Measurements from ENCODE around the gene SARS1. TPM values are rescaled to one million over a fixed set of nuclear protein-coding genes. Genes with fewer than 3 reads are reported as not detected.
"Not testable (repeated sequence)": the region's sequence is repeated elsewhere in the genome, so short reads cannot be mapped to it uniquely, and the experiment has no call there.

Gene SARS1, protein sequence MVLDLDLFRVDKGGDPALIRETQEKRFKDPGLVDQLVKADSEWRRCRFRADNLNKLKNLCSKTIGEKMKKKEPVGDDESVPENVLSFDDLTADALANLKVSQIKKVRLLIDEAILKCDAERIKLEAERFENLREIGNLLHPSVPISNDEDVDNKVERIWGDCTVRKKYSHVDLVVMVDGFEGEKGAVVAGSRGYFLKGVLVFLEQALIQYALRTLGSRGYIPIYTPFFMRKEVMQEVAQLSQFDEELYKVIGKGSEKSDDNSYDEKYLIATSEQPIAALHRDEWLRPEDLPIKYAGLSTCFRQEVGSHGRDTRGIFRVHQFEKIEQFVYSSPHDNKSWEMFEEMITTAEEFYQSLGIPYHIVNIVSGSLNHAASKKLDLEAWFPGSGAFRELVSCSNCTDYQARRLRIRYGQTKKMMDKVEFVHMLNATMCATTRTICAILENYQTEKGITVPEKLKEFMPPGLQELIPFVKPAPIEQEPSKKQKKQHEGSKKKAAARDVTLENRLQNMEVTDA
- 109 TPM for total RNA-seq
- 72.2 TPM for polyA plus RNA-seq
- long read RNA-seq, donor 1, partial matches to known transcripts: 0 of 3 reads
- long read RNA-seq, donor 1, other reads (novel, unspliced or antisense): 0 of 3 reads
- long read RNA-seq, donor 2, transcript SARS-201 (11 exons, 1,852 nt): major isoform, 54 of 63 reads
- long read RNA-seq, donor 2, partial matches to known transcripts: 5 of 63 reads
- long read RNA-seq, donor 2, other reads (novel, unspliced or antisense): 0 of 63 reads
- long read RNA-seq, donor 3, transcript SARS-206 (2 exons, 804 nt): minor isoform, 5 of 63 reads
- long read RNA-seq, donor 3, transcript SARS-201 (11 exons, 1,852 nt): major isoform, 38 of 63 reads
- long read RNA-seq, donor 3, partial matches to known transcripts: 18 of 63 reads
- long read RNA-seq, donor 3, other reads (novel, unspliced or antisense): 0 of 63 reads
- long read RNA-seq, donor 4, transcript SARS-201 (11 exons, 1,852 nt): major isoform, 19 of 34 reads
- long read RNA-seq, donor 4, partial matches to known transcripts: 13 of 34 reads
- long read RNA-seq, donor 4, other reads (novel, unspliced or antisense): 0 of 34 reads
- long read RNA-seq, donor 5, transcript SARS-201 (11 exons, 1,852 nt): major isoform, 64 of 100 reads
- long read RNA-seq, donor 5, partial matches to known transcripts: 28 of 100 reads
- long read RNA-seq, donor 5, other reads (novel, unspliced or antisense): 0 of 100 reads
- long read RNA-seq, donor 6, transcript SARS-201 (11 exons, 1,852 nt): major isoform, 23 of 27 reads
- long read RNA-seq, donor 6, partial matches to known transcripts: 0 of 27 reads
- long read RNA-seq, donor 6, other reads (novel, unspliced or antisense): 0 of 27 reads
- long read RNA-seq, donor 7, transcript SARS-201 (11 exons, 1,852 nt): major isoform, 31 of 32 reads
- long read RNA-seq, donor 7, partial matches to known transcripts: 0 of 32 reads
- long read RNA-seq, donor 7, other reads (novel, unspliced or antisense): 0 of 32 reads
- long read RNA-seq, donor 8, transcript SARS-201 (11 exons, 1,852 nt): major isoform, 14 of 16 reads
- long read RNA-seq, donor 8, partial matches to known transcripts: 0 of 16 reads
- long read RNA-seq, donor 8, other reads (novel, unspliced or antisense): 0 of 16 reads
- long read RNA-seq, donor 9, transcript SARS-201 (11 exons, 1,852 nt): major isoform, 24 of 26 reads
- long read RNA-seq, donor 9, partial matches to known transcripts: 0 of 26 reads
- long read RNA-seq, donor 9, other reads (novel, unspliced or antisense): 0 of 26 reads
- long read RNA-seq, donor 10, transcript SARS-201 (11 exons, 1,852 nt): major isoform, 31 of 33 reads
- long read RNA-seq, donor 10, partial matches to known transcripts: 0 of 33 reads
- long read RNA-seq, donor 10, other reads (novel, unspliced or antisense): 0 of 33 reads

DNA sequence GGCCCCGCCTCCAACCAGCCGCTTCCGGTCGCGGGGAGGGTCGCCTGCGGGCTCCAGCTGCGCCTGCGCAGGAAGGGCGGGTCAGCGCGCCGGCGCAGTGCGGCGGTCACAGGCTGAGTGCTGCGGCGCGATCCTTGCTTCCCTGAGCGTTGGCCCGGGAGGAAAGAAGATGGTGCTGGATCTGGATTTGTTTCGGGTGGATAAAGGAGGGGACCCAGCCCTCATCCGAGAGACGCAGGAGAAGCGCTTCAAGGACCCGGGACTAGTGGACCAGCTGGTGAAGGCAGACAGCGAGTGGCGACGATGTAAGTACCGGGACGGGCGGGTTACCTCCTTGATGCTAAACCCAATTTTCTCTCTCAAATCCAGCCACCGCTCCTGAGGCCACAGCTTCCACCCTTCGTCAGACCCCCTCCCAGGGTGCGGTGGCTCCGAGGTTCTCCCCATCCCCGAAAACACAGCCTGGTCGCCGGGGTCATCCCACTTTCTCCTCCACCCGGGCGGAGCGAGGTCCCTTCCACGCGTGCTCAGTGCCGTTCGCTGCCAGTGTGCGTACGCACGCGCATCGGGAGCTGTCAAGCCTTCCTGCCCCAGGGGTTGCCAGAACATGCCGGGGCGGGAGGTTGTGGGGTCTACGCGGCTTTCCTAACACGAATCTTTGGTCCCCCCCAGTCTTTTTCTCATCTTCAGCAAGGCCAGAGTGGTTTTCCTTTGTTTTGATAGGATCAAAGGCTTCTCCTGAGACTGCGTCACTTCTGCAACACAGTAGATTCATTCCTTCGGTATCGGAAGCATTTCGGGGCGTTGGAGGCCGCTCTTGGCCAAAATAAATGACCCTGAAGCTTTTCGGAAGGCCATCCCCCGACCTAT, at the start of gene SARS1:
Gene SARS1, plus strand, starts transcription at position 95 of the 870 bp plus-strand sequence. Its CDS starts 75 bp downstream, at position 170.
- Histone ChIP-seq H3K27me3 (ENCODE audit: control insufficient read depth in 2 of 2, insufficient read depth in 1 of 2, low read length in 1 of 2) (no peaks in the 10 kb centered on the region), H3K4me1 (ENCODE audit: control insufficient read depth in 2 of 2, insufficient read depth in 2 of 2, low read length in 2 of 2) (peaks cover 11 to 14% of the 10 kb centered on the region in 2 donors), H3K36me3 (ENCODE audit: control insufficient read depth in 2 of 2, insufficient read depth in 2 of 2, low read length in 1 of 2) (peaks cover 0 to 6% of the 10 kb centered on the region in 2 donors), H3K27ac (ENCODE audit: low read depth in 1 of 2, low read length in 1 of 2) (peak within 1 kb of the TSS; percentile 61 to 63), H3K9me3 (ENCODE audit: control insufficient read depth in 2 of 2, insufficient read depth in 1 of 2, low read length in 1 of 2) (no peaks in the 10 kb centered on the region), H3K4me3 (ENCODE audit: low read length in 2 of 2) (peak within 1 kb of the TSS; percentile 82 to 83)
- under 1% methylated on average over 64 of the region's 64 CpGs for WGBS
- DNase-seq (ENCODE audit: low read depth in 6 of 9, low spot score in 9 of 9): peak; percentile 73 to 95 (median 90)

DNA sequence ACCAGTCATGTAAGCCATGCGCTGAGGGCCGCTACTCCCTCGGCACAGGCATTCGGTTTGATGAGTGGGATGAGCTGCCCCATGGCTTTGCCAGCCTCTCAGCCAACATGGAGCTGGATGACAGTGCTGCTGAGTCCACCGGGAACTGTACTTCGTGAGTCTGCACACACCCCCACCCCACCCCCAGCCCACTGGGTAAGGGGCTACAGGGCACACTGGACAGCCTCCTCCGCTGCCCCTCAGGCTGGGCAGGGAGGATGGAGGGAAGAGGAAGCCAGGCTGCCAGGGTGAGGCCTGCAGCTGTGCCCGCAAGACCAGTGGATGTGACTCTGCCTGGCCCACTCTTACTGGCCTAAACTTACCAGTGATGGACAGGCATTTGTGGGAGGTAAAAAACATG, 49.2 kb upstream of the SARS1 start:
- H3K36me3 ChIP-seq (ENCODE audit: control insufficient read depth in 2 of 2, insufficient read depth in 2 of 2, low read length in 1 of 2): no peaks in the 10 kb centered on the region
- 98% methylated on average over 8 of the region's 8 CpGs for WGBS
- H3K4me3 ChIP-seq (ENCODE audit: low read length in 2 of 2): no peak overlapping the region
- H3K4me1 ChIP-seq (ENCODE audit: control insufficient read depth in 2 of 2, insufficient read depth in 2 of 2, low read length in 2 of 2): peaks cover 0 to 5% of the 10 kb centered on the region in 2 donors
- no peak for DNase-seq (ENCODE audit: low read depth in 6 of 9, low spot score in 9 of 9)
- peaks cover 0 to 6% of the 10 kb centered on the region in 2 donors for H3K27me3 ChIP-seq (ENCODE audit: control insufficient read depth in 2 of 2, insufficient read depth in 1 of 2, low read length in 1 of 2)
- no peaks in the 10 kb centered on the region for H3K9me3 ChIP-seq (ENCODE audit: control insufficient read depth in 2 of 2, insufficient read depth in 1 of 2, low read length in 1 of 2)
- no peak overlapping the region for H3K27ac ChIP-seq (ENCODE audit: low read depth in 1 of 2, low read length in 1 of 2)

DNA sequence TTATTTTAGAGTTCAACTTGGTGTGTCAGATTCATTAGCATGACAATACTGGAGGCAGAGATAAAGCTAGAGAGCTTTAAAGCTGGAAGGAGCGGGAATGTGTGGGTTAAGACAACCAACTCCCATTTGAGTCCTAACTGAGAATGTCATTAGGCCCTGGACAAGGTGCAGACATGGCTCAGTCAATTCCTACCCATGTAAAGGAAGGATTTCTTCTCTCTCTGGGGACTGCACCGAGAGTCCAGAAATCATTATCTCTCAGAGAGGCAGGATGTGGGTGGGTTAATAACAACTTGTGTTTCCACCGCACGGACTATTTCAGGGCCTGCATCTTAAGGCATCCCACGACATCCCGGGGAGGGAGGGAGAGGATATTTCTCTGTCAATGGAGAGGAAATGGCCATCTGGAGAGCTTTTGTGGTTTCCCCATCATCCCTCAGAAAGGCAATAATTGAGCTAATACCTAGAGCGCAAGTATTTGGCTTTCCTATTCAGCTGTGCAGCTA, 46.7 kb upstream of the SARS1 start:
- H3K36me3 ChIP-seq (ENCODE audit: control insufficient read depth in 2 of 2, insufficient read depth in 2 of 2, low read length in 1 of 2): no peaks in the 10 kb centered on the region
- no peak for DNase-seq (ENCODE audit: low read depth in 6 of 9, low spot score in 9 of 9)
- H3K4me1 ChIP-seq (ENCODE audit: control insufficient read depth in 2 of 2, insufficient read depth in 2 of 2, low read length in 2 of 2): no peaks in the 10 kb centered on the region
- 75% methylated on average over 7 of the region's 7 CpGs for WGBS
- no peaks in the 10 kb centered on the region for H3K9me3 ChIP-seq (ENCODE audit: control insufficient read depth in 2 of 2, insufficient read depth in 1 of 2, low read length in 1 of 2)
- H3K4me3 ChIP-seq (ENCODE audit: low read length in 2 of 2): no peak overlapping the region
- no peak overlapping the region for H3K27ac ChIP-seq (ENCODE audit: low read depth in 1 of 2, low read length in 1 of 2)
- H3K27me3 ChIP-seq (ENCODE audit: control insufficient read depth in 2 of 2, insufficient read depth in 1 of 2, low read length in 1 of 2): peaks cover 0 to 6% of the 10 kb centered on the region in 2 donors

DNA sequence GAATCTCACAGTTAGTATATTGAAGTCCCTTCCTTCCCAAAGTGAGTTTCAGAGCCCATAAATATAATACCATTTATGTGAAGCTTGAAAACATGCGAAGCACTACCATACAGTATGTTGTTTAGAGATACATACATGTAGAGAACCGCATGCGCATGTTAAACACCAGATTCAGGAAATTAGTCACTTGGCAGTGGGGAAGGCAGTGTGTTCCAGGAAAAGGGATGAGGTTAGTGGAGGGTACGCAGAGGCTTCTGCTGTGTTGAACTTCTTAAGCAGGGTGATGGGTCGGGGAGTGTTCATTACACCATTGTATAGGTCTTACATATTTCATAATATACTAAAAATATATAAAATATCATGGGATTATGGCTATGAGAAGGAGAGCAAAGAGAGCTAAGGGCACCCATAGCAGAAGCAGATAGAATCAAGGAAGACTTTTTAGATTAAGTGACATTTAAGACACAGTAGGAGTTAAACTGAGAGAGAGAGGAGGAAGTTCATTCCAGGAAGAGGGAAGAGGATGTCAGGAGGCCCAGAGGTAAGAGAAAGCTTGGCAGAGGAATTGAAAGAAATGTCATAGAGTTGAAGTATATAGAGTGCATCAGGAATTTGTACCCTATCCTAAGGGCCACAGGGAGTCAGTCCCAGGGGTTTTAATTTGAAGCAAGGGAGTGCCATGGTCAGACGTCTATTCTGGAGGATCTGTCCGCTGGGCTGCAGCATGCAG, 43.5 kb upstream of the SARS1 start:
- Histone ChIP-seq H3K27me3 (ENCODE audit: control insufficient read depth in 2 of 2, insufficient read depth in 1 of 2, low read length in 1 of 2) (peaks cover 0 to 6% of the 10 kb centered on the region in 2 donors), H3K9me3 (ENCODE audit: control insufficient read depth in 2 of 2, insufficient read depth in 1 of 2, low read length in 1 of 2) (no peaks in the 10 kb centered on the region), H3K36me3 (ENCODE audit: control insufficient read depth in 2 of 2, insufficient read depth in 2 of 2, low read length in 1 of 2) (no peaks in the 10 kb centered on the region), H3K4me3 (ENCODE audit: low read length in 2 of 2) (no peak overlapping the region), H3K4me1 (ENCODE audit: control insufficient read depth in 2 of 2, insufficient read depth in 2 of 2, low read length in 2 of 2) (no peaks in the 10 kb centered on the region), H3K27ac (ENCODE audit: low read depth in 1 of 2, low read length in 1 of 2) (no peak overlapping the region)
- no peak for DNase-seq (ENCODE audit: low read depth in 6 of 9, low spot score in 9 of 9)
- WGBS: 86% methylated on average over 7 of the region's 7 CpGs

DNA sequence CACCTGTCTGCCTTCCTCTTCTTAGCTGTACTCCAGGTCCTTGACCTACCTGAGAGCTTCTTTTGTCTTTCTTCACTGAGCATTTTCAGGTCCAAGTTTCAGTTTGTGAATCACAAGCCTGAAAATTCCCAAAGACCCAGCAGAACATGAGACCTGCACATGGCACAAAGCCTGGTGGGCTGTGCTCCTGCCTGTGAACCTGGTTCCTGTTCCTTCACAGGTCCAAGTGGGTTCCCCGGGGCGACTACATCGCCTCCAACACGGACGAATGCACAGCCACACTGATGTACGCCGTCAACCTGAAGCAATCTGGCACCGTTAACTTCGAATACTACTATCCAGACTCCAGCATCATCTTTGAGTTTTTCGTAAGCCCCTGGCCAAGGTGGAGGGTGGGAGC, 42.1 kb upstream of the SARS1 start:
- Histone ChIP-seq H3K36me3 (ENCODE audit: control insufficient read depth in 2 of 2, insufficient read depth in 2 of 2, low read length in 1 of 2) (no peaks in the 10 kb centered on the region), H3K4me1 (ENCODE audit: control insufficient read depth in 2 of 2, insufficient read depth in 2 of 2, low read length in 2 of 2) (no peaks in the 10 kb centered on the region), H3K9me3 (ENCODE audit: control insufficient read depth in 2 of 2, insufficient read depth in 1 of 2, low read length in 1 of 2) (no peaks in the 10 kb centered on the region), H3K4me3 (ENCODE audit: low read length in 2 of 2) (no peak overlapping the region), H3K27me3 (ENCODE audit: control insufficient read depth in 2 of 2, insufficient read depth in 1 of 2, low read length in 1 of 2) (peaks cover 0 to 6% of the 10 kb centered on the region in 2 donors), H3K27ac (ENCODE audit: low read depth in 1 of 2, low read length in 1 of 2) (no peak overlapping the region)
- no peak for DNase-seq (ENCODE audit: low read depth in 6 of 9, low spot score in 9 of 9)
- 94% methylated on average over 10 of the region's 10 CpGs for WGBS

DNA sequence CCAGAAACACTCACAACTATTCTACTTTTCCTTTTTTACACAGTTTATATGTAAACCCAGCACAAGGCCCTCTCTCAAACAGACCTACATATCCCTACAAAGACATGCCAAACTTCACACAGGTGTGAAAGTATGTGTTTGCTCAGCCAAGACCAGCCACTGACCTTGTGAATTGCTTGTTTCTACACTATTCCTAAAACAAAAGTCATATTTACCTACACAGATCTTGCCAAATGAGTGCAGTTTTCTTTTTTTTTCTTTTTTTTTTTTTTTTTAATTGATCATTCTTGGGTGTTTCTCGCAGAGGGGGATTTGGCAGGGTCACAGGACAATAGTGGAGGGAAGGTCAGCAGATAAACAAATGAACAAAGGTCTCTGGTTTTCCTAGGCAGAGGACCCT, 37.4 kb upstream of the SARS1 start:
- no CpG with 5 or more reads among the region's 1 CpG for WGBS
- DNase-seq (ENCODE audit: low read depth in 6 of 9, low spot score in 9 of 9); H3K4me3 ChIP-seq (ENCODE audit: low read length in 2 of 2); H3K27ac ChIP-seq (ENCODE audit: low read depth in 1 of 2, low read length in 1 of 2); H3K9me3 ChIP-seq (ENCODE audit: control insufficient read depth in 2 of 2, insufficient read depth in 1 of 2, low read length in 1 of 2); H3K4me1 ChIP-seq (ENCODE audit: control insufficient read depth in 2 of 2, insufficient read depth in 2 of 2, low read length in 2 of 2); H3K36me3 ChIP-seq (ENCODE audit: control insufficient read depth in 2 of 2, insufficient read depth in 2 of 2, low read length in 1 of 2); H3K27me3 ChIP-seq (ENCODE audit: control insufficient read depth in 2 of 2, insufficient read depth in 1 of 2, low read length in 1 of 2): not testable (repeated sequence)

DNA sequence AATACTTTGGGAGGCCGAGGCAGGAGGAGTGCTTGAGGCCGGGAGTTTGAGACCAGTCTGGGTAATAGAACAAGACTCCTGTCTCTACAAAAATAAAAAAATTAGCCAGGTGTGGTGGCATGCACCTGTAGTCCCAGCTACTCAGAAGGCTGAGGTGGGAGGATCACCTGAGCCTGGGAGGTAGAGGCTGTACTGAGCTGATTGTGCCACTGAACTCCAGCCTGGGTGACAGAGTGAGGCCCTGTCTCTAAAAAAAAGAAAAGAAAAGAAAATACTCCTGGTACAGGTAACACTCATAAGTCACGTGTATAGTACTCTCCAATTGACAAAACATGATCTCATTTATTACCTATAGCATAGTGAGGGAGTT, 33.0 kb upstream of the SARS1 start:
- not testable (repeated sequence) for H3K9me3 ChIP-seq (ENCODE audit: control insufficient read depth in 2 of 2, insufficient read depth in 1 of 2, low read length in 1 of 2); H3K36me3 ChIP-seq (ENCODE audit: control insufficient read depth in 2 of 2, insufficient read depth in 2 of 2, low read length in 1 of 2); H3K27me3 ChIP-seq (ENCODE audit: control insufficient read depth in 2 of 2, insufficient read depth in 1 of 2, low read length in 1 of 2); DNase-seq (ENCODE audit: low read depth in 6 of 9, low spot score in 9 of 9); H3K4me1 ChIP-seq (ENCODE audit: control insufficient read depth in 2 of 2, insufficient read depth in 2 of 2, low read length in 2 of 2); H3K4me3 ChIP-seq (ENCODE audit: low read length in 2 of 2); H3K27ac ChIP-seq (ENCODE audit: low read depth in 1 of 2, low read length in 1 of 2)
- 95% methylated on average over 3 of the region's 3 CpGs for WGBS

All from thymus (tissue), 14 donors.